GM21367 (cell line): ENCODE measurements around the gene CCDC90B.
"Not testable (repeated sequence)": the region's sequence is repeated elsewhere in the genome, so short reads cannot be mapped to it uniquely, and the experiment has no call there.

Source experiments
- ATAC-seq: cut with Tn5 transposase; IDR thresholded peaks from one replicate; pipeline ENCODE4 v1.9.1; 2021; ENCODE audit not compliant: unreplicated experiment

Gene CCDC90B

DNA sequence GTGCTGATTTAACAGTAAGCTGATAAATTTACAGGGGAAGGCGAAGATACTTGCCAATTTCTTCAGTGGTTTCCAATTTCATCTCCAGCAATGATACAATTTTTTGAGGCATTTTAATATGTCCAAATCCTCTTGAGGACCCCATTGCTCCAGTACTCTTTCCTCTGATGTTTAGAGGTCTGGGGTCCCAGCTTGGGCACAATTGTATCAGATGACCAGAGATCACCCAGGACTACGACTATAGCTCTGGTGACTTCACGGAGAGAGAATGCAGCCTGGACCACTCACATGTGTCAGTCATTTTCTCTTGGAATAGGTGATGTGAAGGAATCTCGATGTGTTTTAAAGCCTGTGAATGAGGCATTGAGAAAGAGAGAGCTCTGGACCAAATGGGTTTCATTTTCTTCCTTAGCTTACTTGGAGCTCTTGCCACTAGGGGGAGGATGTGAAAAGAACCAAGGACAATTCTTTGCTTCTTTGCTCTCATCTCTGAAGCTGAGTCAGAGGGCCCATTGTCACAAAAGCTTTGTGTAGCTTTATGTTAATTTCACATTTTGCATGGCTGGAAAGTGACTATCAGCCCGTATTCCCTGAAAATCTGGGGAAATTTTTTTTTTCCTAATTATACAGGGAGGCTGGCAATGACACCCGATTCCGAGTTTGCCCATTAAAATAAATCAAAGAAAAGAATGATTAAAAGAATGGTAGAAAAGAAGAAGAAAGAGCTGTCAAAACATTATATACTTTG, 6.7 kb upstream of the CCDC90B start:
- peak; percentile 53 for ATAC-seq

DNA sequence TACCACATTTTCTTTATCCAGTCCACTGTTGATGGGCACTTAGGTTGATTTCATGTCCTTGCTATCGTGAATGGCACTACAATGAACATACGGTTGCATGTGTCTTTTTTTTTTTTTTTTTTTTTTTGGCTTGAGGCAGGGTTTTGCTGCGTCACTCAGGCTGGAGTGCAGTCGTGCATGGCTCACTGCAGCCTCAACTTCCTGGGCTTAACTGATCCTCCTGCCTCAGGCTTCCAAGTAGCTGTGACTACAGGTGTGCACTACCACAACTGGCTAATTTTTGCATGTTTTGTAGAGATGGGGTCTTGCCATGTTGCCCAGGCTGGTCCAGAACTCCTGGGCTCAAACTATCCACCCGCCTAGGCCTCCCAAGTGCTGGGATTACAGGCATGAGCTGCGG, 1.5 kb upstream of the CCDC90B start:
- no peak for ATAC-seq

DNA sequence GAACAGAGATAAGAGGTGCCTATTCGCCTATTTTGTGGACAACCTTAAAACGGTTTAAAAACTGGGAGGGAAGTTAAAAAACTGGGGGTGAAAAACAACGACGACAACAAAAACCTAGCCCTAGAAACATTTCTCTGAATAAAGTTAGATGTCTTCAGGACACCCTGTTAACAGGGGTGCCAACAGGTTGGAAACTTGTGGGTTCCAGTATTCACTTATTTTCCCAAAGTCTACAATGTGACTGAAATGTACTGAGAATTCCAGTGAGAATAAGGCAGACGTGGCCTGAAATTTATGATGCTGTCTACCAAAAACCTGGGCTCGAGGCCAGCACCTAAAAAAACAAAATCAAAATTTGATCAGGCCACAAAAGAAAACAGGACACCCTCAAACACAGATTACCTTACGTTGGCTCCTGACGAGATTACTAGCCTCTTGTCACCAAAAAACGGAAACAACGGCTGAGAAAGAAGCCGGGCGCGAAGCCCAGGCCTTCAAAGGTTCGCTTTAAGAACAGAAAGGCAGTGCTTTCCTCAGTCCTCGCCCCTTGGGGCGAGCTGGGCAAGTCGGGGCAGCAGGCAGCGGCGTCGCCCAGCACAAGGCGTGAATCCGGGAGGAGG, 906 bp downstream of the CCDC90B start:
- ATAC-seq: peak; percentile 39

DNA sequence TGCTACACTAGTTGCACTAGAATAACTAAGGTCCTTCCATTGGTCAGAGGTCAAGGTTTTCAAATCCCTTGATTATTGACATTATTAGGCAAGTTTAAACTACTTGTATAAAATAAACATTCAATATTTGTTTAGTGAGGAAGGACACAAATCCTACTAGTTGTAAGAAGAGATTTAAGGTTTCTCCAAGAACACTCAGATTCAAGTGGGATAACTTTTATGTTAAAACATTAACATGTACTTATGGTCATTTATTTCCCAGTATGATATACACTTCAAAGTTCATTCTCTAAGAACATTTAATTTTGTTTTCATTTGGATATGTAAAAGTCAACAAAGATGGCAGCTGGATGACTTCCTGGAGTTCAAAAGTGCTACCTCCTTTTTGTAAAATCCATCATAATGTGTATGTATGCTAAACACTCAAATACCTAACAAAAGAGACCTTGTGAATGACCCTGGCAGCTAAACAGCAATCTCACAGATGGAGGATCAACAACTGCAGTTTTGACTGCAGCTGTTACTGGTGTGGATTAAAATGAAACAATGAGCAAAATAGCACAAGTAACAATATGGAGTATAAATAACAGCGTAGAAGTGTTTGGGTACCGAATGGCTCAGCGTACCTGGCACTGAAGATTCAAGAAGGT, 1.5 kb downstream of the CCDC90B start:
- ATAC-seq: no peak

DNA sequence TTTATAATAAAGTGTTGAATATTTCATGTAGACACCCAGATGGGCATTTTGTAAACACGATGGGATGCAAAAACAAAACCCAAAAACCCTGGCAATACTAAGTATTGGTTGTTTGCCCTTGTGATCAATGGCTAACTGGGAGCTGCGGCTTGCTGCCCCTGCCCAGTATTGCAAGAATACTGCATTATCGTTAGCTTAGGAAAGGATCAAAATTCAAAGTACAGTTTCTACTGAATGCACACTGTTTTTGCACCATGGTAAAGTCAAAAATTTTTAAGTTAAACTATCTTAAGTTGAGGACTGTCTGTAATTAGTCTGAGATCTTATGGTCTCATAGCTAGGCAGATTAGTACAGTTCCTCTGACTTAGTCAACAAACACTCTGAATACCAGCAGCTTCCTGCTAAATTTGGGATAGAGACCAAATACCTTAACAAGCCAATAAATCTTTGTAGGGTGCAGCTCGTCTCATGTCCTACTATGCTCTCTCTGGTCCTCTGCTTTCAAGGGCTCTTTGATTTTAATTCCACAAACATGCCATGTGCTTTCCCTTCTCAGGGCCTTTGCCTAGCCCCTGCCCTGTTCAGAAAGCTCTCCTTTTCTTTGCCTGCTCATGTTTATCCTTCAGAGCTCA, 4.0 kb downstream of the CCDC90B start:
- no peak for ATAC-seq

DNA sequence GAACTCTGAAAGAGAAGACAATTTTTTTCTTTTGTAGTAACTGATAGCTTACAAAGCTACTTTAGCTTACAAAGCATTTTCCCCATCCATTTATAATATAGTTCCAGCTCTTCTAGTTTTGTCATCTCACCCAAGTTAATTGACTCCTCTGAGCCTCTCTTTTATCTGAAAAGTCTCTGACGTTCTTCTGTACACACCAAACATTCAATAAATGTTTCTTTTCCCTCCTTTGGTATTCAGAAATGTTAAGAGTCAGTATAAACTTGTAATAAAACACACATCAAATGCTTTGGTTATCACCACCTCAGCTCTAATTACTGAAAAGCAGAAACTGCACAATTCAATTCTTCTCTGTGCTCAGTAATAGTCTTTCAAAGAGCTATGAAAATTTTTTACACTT, 5.9 kb downstream of the CCDC90B start:
- ATAC-seq: no peak

DNA sequence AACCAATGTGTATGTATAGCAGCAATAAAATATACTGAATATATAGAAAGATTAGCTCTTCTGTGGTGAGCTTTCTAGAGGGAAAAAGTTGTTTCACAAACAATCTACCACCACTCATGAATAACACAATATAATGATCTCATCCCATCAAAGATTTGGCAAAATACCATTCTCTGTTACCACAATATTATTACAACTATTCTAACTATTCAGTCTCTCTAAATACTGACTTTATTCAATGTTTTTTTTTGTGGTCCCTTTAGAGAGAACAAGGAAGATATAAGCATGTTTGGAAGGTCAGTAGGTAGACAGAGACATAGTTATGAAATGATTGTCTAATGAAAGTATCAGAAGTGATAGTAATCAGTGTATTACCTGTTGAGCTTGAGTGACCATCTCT, 7.8 kb downstream of the CCDC90B start:
- no peak for ATAC-seq

DNA sequence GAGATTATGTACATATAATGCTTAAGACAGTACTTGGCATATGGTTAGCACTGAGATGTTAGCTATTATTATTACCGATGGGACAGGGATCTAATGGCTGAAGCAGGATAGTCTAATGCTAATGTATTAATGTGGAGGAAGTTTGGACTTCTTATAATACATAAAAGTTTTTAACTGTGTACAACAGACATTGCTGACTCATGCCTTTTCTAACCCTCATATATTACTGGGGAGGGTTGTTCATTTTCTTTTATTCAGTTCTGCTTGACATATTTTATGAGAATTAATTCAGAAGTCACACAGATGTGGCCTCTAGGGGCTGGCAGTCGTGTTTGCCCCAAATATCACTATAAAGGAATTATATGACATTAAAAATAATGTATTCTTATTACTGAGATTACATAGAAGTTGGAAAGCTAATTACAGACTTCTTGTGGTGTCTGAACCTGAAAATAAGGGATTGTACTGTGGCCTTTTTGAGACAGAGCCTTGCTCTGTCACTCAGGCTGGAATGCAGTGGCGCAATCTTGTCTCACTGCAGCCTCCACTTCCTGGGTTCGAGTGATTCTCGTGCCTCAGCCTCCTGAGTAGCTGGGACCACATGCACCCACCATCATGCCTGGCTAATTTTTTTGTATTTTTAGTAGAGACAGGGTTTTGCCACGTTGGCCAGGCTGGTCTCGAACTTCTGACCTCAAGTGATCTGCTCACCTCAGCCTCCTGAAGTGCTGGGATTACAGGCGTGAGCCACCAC, 10.1 kb downstream of the CCDC90B start:
- no peak for ATAC-seq

DNA sequence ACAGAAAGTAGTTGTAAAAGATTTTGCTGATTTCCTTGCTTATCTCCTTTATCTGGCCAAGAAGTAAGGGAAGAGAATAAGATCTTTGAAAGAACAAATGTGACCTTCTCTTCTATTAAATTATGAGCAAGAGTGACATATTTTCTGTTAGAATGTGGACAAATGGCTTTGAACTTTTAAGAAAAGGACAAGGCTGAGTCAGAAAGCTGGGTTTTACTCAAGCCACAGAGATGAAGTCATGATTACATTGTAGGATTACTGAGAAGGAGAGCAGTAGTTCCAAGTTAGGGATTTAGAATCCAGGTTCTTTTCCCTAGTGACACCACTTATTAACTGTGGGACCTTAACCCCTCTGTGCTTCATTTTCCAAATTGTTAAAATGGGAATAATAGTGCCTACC, 13.5 kb downstream of the CCDC90B start:
- ATAC-seq: no peak

DNA sequence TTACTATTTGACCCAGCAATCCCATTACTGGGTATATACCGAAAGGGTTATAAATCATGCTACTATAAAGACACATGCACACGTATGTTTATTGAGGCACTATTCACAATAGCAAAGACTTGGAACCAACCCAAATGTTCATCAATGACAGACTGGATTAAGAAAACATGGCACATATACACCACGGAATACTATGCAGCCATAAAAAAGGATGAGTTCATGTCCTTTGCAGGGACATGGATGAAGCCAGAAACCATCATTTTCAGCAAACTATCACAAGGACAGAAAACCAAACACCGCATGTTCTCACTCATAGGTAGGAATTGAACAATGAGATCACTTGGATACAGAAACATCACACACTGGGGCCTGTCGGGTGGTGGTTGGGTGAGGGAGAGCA, 14.4 kb downstream of the CCDC90B start:
- ATAC-seq: not testable (repeated sequence)

DNA sequence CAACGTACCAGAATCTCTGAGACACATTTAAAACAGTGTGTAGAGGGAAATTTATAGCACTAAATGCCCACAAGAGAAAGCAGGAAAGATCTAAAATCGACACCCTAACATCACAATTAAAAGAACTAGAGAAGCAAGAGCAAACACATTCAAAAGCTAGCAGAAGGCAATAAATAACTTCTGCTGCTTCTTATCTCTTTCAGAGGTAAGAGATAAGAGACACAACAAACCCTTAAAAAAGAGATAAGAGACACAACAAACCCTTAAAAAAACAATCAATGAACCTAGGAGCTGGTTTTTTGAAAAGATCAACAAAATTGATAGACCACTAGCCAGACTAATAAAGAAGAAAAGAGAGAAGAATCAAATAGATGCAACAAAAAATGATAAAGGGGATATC, 17.1 kb downstream of the CCDC90B start:
- ATAC-seq: not testable (repeated sequence)

DNA sequence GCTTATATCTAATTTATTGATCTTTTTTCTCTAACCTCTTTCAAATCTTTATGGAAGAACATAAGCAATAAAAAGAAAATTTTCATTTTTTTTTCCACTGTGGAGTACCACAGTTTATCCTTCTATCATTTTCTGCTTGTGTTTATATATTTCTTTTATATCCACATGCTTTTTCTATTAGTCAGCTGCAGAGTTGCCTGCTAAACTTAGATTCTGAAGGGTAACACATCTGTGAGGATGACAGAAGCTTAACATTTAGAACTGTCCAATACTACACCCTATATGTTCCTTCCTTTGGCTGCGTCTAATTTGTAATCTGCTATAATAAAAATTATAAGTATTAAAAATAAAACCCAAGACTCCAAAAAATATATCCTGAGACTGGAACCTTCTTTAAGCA, 20.8 kb downstream of the CCDC90B start:
- no peak for ATAC-seq

DNA sequence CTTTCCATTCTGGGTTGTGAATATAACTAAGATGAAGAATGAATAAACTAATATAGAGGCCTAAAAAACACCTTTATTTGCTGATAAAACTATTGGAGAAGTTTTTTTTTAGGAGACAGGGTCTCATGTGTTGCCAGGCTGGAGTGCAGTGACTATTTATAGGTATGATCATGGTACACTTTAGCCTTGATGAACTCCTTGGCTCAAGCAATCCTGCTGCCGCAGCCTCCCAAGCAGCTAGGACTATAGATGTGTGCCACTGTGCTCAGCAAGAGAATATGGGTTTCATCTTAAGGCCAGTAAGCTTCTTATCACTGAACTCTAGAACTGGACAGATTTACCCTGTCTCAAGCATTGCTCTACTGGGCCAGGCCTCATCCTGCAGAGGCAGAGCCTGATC, 26.6 kb downstream of the CCDC90B start:
- no peak for ATAC-seq

DNA sequence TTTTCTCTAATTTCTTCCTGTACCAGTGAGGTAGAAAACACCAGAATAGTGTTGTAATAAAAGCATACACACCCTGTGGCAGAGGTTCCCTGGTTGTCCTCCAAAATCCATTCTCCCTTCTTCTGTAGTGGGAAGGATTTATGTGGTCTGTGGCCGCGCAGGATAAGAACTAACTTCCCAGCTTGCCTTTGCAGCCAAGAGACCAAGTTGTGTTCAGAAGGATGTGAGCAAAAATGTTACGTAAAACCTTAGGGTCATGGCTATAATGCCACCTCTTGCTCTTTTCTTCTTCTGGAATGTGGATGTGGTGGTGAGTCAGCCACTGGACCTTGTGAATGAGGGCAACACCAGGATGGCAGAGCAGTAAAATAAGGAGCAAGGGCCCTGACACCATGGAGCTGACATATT, 28.4 kb downstream of the CCDC90B start:
- no peak for ATAC-seq

DNA sequence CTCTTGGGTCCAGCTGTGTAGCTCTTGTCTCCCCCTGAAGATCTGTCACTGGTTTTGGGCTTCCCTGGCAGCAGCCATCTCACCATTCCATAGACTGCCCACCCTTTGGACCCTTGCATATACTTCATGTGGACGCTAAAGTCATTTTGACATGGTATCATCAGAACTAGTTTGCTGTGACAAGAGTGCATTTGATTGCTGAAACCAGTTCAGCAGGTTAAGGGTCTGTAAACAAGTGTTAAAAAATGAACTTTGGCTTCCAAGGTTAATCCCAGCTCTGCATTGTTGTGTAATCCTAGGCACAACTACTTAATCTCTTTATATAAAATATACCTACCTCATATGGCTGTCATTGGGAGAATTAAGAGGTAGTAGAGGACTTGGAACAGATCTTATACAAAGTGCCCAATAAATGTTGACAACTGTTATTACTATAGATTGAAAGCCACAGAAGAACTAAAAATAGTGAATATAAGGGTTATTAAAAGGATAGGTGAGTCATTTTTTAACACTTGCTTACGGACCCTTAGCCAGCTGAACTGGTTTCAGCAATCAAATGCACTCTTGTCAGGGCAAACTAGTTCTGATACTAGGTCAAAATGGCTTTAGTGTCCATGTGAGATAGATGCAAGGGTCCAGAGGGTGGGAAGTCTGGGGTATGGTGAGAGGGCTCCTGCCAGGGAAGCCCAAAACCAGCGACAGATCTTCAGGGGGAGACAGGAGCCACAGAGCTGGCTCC, 29.4 kb downstream of the CCDC90B start:
- ATAC-seq: no peak

DNA sequence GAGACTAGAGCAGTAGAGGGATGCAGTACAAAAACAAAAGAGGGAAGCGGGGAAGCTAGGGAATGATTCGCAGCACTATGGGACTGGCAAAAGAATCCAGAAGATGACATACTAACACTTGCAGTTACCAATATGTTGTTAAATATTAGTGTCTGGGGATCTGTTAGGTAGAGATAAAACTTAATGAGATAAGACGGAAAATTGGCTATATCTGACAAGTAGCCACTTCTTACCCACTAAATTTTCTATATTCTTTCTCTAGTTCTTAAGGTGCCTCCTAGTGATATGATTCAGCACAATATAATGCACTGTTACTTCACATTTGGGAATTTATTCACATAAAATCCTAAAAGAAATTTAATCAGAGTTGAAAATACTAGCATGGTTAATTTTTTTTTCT, 30.8 kb downstream of the CCDC90B start:
- ATAC-seq: no peak

DNA sequence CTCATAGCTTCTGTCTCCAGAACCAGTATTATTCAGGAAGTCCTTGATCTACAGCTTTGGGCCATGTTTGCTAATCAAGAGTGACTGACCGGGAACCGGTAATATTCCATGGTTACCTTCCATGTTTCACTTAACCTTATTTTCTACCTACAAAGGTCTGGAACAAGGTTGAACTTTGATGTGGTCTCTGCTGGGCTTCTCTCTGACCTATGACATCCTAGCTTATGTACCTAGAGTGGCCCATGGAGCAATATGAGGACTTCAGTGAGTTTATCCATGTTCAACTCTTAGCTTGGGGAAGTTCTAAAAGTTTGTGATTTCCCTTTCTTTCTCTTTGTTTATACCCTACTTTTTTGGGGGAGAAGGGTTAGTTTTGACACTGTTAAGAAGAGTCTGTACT, 33.2 kb downstream of the CCDC90B start:
- no peak for ATAC-seq

DNA sequence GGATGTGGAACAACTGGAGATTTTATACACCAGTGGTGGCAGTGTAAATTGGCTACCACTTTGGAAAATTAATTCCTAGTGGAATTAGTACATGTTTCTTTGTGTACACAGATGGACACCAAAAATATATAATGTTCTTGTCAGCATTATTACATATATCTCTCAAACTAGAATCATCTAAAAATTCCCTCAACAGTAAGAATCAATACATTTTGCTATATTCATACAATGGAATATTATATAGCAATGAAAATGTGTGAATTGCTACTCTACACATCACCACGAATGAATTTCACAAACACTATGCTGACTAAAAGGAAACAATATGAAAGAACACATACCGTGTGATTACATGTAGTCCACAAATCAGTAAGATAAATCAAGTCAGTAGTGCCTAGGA, 33.9 kb downstream of the CCDC90B start:
- ATAC-seq: no peak

DNA sequence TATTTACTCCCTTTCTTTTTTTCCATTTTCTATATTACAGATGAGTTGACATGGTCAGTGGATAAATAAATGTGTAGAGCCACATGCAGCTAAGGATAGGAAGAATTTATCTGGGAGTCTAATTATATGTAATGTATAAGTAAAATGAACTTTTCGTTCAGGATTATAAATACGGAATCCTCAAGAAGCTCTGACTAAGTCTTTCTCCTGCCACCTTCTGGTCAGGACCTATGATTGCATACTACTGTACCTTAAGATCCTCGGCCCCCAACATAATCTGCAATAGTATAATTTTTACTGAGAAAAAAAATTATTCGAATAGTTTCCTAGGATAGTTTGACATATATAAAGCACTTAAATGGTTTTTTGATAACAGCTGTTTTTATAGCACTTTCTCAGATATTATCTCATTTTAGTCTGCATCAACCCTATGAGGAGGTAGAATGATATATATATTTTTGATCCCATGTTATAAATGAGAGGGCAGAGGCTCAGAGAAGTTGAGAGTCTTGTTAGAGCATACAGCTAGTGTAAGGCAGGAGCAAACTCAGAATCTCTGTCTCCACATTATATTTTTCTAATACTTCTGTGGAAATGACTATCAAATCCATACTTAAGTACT, 36.1 kb downstream of the CCDC90B start:
- ATAC-seq: peak; percentile 76

DNA sequence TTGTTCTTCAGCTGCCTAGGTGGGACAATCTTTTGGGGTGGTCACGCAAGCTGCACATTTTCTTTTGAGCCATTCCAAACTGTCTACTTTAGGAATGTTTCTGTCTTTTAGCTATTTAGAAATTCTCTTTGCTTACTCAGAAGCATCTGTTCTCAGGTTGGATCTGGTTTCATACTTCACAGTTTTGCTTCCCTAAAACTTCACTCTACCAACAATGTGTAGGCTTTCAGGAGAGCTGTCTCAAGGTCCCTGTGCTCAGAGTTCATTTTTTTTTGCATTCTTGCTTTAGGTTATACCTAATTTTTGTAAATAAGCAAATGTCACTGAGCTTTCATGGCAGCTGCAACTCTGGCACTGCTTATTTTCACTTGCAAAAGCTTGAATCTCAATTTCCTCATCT, 36.7 kb downstream of the CCDC90B start:
- no peak for ATAC-seq
